ENCODE results near the gene DLD.

Gene DLD

DNA sequence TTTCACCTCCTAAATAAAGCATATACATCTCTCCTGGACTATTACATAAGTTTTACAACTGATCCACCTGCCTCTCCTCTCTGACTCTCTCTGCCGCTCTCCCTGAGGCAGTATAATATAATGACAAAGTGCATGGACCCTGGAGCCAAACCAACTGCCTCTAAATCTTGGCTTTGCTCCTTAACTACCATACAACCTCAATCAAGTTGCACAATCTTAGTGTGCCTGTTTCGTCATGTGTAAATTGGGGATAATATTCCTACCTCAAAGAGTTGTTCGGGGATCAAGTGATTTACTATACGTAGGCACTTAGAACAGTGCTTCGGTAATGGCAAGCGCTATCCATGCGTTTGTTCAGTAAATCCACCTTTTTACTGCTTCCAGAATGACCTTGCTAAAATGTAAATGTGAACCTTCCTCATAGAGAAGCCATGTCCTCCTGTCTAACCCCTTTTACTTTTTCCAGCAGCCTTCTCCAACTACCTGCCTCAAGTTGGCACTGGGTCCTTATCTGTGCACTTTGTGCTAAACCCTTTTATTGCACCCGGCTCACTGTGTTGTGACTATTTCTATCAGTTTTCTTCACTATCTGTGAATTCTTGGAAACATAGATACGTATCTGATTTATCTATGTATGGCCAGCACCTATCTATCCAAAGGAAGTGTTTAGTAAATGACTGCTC lies 30.6 kb upstream of the DLD start:
- H3K4me1 Mint-ChIP-seq = peaks cover 0 to 10% of the 10 kb centered on the region in 2 donors
- no peak overlapping the region for H3K4me3 Mint-ChIP-seq
- DNase-seq (no peak), ATAC-seq (replicated peaks) (no peak)
- peaks cover 0 to 3% of the 10 kb centered on the region in 2 donors for H3K27me3 Mint-ChIP-seq
- no peaks in the 10 kb centered on the region for H3K36me3 Mint-ChIP-seq
- H3K9me3 Mint-ChIP-seq = no peaks in the 10 kb centered on the region
- H3K27ac Mint-ChIP-seq = no peak overlapping the region

DNA sequence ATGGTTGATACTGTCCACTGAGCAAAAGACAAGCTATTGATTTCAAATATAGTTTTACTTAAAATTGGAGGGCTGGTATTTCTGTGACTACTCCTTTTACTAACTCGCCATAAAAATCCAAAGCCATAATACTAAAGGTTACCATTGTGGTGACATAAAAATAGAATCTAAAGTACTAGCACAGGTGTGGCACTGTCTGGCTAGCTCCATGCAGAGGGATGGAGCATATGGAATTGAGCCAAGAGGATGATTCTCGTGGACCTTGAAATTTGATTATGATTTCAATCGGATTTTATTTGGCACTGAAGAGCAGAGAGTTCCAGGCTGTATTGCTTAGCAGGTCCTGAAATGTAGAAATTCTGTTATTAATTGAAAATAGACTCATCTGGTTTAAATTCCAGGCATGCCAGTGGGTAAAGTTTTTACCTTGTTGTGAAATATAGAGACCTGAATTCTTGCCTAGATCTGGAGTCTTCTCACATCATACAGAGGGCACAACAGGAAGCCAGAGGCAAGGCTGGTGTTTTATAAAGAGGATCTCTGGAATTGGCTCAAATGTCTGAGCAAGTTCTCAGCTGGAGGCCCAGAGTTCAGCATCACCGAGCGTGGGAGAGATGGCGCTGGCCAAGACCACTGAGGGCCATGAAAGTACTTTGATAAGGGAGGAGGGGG lies 29.9 kb upstream of the DLD start:
- H3K27ac Mint-ChIP-seq = no peak overlapping the region
- H3K4me1 Mint-ChIP-seq = peaks cover 0 to 10% of the 10 kb centered on the region in 2 donors
- peaks cover 0 to 3% of the 10 kb centered on the region in 2 donors for H3K27me3 Mint-ChIP-seq
- no peak overlapping the region for H3K4me3 Mint-ChIP-seq
- H3K36me3 Mint-ChIP-seq = no peaks in the 10 kb centered on the region
- DNase-seq (no peak), ATAC-seq (replicated peaks) (no peak)
- no peaks in the 10 kb centered on the region for H3K9me3 Mint-ChIP-seq

DNA sequence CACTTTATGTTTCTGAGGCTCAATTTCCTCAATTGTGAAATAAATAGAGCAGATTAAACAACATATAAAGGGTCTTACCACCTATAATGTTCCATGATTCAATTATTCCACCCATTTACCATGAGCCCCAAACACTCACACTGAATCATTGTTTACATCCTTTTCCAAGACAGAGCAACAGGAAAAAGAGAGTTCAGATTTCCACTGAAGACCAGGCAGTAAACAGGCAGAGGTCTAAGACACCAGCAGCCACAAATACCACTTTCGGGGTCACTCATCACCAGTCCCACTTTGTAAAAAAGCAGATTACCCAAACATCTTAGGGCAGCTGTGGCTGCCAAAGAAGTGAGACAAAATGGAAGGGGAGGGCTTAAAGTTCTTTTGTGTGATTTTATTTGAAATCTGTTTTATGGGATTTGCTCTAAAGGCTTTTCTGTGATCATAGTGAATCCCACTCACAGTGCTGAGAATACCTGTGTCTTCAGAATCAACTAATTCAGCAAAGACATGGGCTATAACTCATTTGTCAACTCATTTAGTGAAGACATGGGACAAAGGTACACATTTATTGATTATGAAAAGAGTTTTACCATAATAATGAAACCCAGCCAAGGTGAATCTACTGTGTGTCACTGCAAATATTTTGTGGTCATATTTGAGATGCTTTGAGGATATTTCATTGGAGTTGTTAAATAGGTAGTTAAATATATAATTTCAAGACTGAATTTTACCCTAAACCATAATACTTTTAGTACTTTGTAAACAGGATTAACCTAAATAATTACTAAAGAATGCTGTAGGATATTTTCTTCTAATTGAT lies 24.8 kb upstream of the DLD start:
- Mint-ChIP-seq H3K4me1 (no peaks in the 10 kb centered on the region), H3K27me3 (peaks cover 0 to 3% of the 10 kb centered on the region in 2 donors), H3K27ac (no peak overlapping the region), H3K36me3 (no peaks in the 10 kb centered on the region), H3K9me3 (no peaks in the 10 kb centered on the region), H3K4me3 (no peak overlapping the region)
- DNase-seq = no peak
- no peak for ATAC-seq (replicated peaks)

DNA sequence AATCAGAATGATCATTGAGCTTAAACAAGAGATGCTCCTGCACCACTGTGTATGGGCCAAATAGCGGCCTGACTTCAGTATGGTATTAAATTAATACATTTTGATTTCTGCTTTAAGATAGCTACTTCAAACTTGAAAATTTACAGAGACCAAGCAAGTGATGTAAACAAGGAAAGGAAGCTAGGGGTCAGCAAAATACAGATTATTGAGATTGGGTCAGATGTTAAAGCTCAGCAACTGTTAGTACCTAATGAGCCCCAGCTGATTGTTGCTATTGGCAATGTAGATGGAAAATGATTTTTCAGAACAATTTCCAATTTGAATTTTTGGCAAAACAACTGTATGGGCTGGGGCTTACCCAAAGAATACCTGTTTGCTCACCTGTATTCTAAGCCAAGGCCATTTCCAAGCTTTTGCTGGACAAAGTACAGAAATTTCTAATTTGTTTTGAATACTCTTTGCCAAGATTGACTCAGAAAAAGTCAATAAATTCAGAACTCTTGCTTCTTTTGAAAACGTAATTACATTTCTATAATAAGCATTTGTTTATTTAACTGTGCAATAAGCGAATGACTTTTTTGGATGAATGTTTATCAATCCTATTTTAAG lies 23.0 kb upstream of the DLD start:
- no peaks in the 10 kb centered on the region for H3K4me1 Mint-ChIP-seq
- H3K27me3 Mint-ChIP-seq = peaks cover 0 to 3% of the 10 kb centered on the region in 2 donors
- H3K27ac Mint-ChIP-seq = no peak overlapping the region
- no peaks in the 10 kb centered on the region for H3K36me3 Mint-ChIP-seq
- no peaks in the 10 kb centered on the region for H3K9me3 Mint-ChIP-seq
- ATAC-seq (replicated peaks) (no peak), DNase-seq (no peak)
- no peak overlapping the region for H3K4me3 Mint-ChIP-seq

- H3K36me3 Mint-ChIP-seq = no peaks in the 10 kb centered on the region
- H3K9me3 Mint-ChIP-seq = no peaks in the 10 kb centered on the region
- no peaks in the 10 kb centered on the region for H3K4me1 Mint-ChIP-seq
- no peak overlapping the region for H3K4me3 Mint-ChIP-seq
- no peaks in the 10 kb centered on the region for H3K27me3 Mint-ChIP-seq
- no peak overlapping the region for H3K27ac Mint-ChIP-seq
- DNase-seq (no peak), ATAC-seq (replicated peaks) (no peak)
These were observed 20.5 kb upstream of the DLD start for GRCh38 chr7:107870427-107871000.

DNA sequence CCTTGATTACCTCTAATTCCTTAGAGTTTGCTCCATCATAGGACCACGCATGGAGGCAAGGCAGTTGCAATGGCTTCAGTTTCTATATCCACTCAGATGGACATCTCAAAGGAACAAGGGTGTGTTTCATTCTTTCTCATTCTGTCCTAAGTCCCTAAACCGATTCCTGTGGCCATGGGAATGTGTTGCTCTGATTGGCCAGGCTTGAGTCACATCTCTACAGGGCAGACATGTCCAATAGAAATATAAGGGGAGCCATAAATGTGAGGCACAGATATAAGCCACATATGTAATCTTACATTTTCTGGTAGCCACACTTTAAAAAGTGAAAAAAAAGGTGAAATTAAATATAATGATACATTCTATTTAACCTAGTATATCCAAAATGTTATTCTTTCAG lies 16.9 kb upstream of the DLD start:
- Mint-ChIP-seq H3K36me3 (no peaks in the 10 kb centered on the region), H3K27me3 (peaks cover 0 to 8% of the 10 kb centered on the region in 2 donors), H3K4me3 (no peak overlapping the region), H3K9me3 (no peaks in the 10 kb centered on the region), H3K27ac (no peak overlapping the region), H3K4me1 (no peaks in the 10 kb centered on the region)
- ATAC-seq (replicated peaks) (no peak), DNase-seq (no peak)

- Mint-ChIP-seq H3K9me3 (no peaks in the 10 kb centered on the region), H3K27ac (no peak overlapping the region), H3K4me1 (peaks cover 0 to 6% of the 10 kb centered on the region in 2 donors), H3K4me3 (no peak overlapping the region), H3K36me3 (no peaks in the 10 kb centered on the region), H3K27me3 (peaks cover 0 to 8% of the 10 kb centered on the region in 2 donors)
- DNase-seq = no peak
- ATAC-seq (replicated peaks) = peak; percentile 57 to 71
These were observed 16.2 kb upstream of the DLD start for GRCh38 chr7:107874605-107875446.

- Mint-ChIP-seq H3K4me1 (peaks cover 0 to 6% of the 10 kb centered on the region in 2 donors), H3K27ac (no peak overlapping the region), H3K9me3 (no peaks in the 10 kb centered on the region), H3K27me3 (peaks cover 0 to 8% of the 10 kb centered on the region in 2 donors), H3K36me3 (no peaks in the 10 kb centered on the region), H3K4me3 (no peak overlapping the region)
- no peak for DNase-seq
- ATAC-seq (replicated peaks) = no peak
These were observed 14.1 kb upstream of the DLD start for GRCh38 chr7:107876916-107877315.

GRCh38 chr7:107877731-107878382 lies 13.1 kb upstream of the DLD start:
- no peak for DNase-seq
- no peak for ATAC-seq (replicated peaks)
- H3K36me3 Mint-ChIP-seq = no peaks in the 10 kb centered on the region
- H3K4me1 Mint-ChIP-seq = peaks cover 0 to 6% of the 10 kb centered on the region in 2 donors
- no peak overlapping the region for H3K27ac Mint-ChIP-seq
- peaks cover 7 to 8% of the 10 kb centered on the region in 2 donors for H3K27me3 Mint-ChIP-seq
- H3K4me3 Mint-ChIP-seq = no peak overlapping the region
- no peaks in the 10 kb centered on the region for H3K9me3 Mint-ChIP-seq

- no peak for DNase-seq
- no peak for ATAC-seq (replicated peaks)
- Mint-ChIP-seq H3K4me1 (peaks cover 0 to 6% of the 10 kb centered on the region in 2 donors), H3K27ac (no peak overlapping the region), H3K36me3 (no peaks in the 10 kb centered on the region), H3K27me3 (peaks cover 7 to 8% of the 10 kb centered on the region in 2 donors), H3K9me3 (no peaks in the 10 kb centered on the region), H3K4me3 (no peak overlapping the region)
These were observed 12.3 kb upstream of the DLD start for GRCh38 chr7:107878636-107879035.

- Mint-ChIP-seq H3K4me3 (no peak overlapping the region), H3K9me3 (no peaks in the 10 kb centered on the region), H3K36me3 (no peaks in the 10 kb centered on the region), H3K27ac (no peak overlapping the region), H3K27me3 (peaks cover 13 to 15% of the 10 kb centered on the region in 2 donors), H3K4me1 (peaks cover 0 to 6% of the 10 kb centered on the region in 2 donors)
- DNase-seq (no peak), ATAC-seq (replicated peaks) (peak; percentile 76 to 84)
These were observed 11.5 kb upstream of the DLD start for GRCh38 chr7:107879400-107880035.

- Mint-ChIP-seq H3K4me3 (no peak overlapping the region), H3K36me3 (no peaks in the 10 kb centered on the region), H3K4me1 (peaks cover 0 to 6% of the 10 kb centered on the region in 2 donors), H3K27ac (no peak overlapping the region), H3K9me3 (no peaks in the 10 kb centered on the region), H3K27me3 (peaks cover 9 to 16% of the 10 kb centered on the region in 2 donors)
- ATAC-seq (replicated peaks) (no peak), DNase-seq (no peak)
These were observed 8.2 kb upstream of the DLD start for GRCh38 chr7:107882766-107883165.
